HG03469 (cell line): ENCODE results near the gene MARCHF6.

Experiments
- ATAC-seq: cut with Tn5 transposase; IDR thresholded peaks from one replicate; pipeline ENCODE4 v1.9.1; 2021; ENCODE audit warnings: mild to moderate bottlenecking, moderate library complexity, moderate number of reproducible peaks; ENCODE audit not compliant: unreplicated experiment

Gene MARCHF6

GRCh38 chr5:10321882-10322281, 31.6 kb upstream of the MARCHF6 start:
- no peak for ATAC-seq

DNA sequence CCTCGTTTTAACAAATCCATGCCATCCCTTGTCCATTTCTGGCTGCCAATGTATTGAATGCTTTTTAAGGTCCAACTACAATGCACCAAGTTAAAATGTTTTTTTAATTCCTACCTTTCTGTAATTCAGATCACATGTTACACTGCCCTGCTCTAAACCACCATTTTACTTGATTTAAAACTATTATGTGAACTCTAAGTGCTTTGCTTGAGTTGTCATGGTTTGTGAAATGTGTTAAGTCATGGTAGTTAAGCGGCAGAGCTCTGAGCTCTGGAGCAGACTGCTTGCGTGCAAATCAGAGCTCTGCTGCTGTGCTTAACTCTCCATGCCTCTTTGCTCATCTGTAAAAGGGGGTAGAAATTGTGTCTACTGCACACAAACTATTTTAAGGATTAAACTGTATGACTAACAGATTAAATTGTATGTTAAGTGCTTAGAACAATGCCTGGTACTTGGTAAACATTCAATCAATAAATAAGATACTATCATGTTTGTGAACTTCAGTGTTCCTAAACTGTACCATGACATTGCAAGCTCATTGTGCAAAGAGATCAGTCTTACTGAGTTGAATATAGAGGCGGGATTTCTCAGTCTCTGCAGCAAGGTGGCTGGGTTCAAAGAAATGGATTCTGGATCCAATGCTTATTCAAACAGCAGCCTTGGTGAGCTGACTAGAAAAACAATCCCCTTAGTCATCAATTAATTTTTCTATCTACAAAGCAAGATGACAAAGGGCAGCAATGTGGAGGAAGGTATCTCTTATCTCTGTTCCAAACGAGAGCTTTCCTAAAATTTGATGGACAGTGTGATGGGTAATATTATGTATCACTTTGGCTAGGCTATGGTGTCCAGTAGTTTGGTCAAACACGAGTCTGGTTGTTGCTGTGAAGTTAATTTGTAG, 29.7 kb upstream of the MARCHF6 start:
- no peak for ATAC-seq

DNA sequence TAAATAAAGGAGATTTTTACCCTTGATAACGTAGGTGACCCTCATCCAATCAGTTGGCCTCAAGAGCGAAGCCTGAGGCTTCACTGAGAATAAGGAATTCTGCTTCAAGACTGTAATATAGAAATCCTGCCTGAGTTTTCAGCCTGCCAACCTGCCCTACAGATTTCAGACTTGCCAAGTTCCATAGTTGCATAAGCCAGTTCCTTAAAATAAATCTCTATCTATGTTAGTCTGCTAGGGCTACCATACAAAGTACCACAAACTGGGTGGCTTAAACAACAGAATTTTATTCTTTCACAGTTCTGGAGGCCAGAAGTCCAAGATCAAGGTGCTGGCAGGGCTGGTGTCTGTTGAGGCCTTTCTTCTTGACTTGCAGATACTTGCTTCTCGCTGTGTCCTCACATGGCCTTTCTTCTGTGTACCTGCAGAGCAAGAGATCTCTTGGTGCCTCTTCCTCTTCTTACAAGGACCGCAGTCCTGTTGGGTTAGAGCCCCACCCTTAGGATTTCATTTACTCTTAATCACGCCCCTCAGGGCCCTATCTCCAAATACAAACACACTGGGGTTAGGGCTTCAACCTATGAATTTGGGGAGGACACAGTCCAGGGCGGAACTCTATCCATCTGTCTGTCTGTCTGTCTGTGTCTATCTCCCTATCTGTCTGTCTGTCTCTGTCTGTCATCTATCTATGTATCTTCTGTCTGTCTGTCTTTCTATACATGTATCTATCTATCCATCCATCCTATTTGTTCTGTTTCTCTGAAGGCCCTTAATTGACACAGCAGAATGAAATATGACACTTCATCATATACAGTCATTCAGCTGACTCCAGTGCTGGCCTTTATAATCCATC, 28.8 kb upstream of the MARCHF6 start:
- ATAC-seq = no peak

DNA sequence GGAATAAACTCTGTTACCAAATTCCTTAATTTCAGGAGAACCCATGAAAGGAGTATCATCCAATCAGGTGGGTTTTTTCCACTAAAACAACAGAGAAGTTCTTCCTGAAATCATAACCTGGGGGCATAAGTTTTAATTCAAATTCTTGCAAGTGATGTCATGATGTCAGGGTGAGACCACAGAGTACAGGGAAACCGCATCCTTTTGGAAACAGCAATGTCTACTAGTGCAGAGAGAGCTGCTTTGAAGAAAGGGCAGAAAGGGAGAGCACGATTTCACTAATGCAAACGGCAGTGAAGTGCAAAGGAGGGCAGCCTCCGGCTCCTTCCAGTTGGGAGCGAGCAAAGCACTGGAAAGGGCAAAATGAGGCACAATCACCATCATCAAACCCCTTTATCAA, 25.2 kb upstream of the MARCHF6 start:
- ATAC-seq = no peak

DNA sequence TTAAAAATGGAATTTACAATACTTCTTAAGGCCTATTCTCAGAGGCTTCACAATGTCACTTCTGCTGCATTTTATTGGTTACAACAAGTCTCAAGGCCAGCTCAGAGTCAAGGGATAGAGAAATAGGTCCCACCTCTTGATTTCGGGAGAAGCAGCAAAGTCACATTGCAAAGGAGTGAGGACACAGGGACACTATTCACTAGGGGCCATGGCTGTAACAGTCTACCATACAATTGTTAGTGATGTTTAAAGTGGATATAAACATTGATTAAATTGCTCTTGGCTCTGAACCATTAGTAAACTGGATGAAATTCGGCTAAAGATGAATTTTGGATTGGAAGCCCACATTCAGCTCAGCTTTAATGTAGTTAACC, 24.1 kb upstream of the MARCHF6 start:
- ATAC-seq = no peak

DNA sequence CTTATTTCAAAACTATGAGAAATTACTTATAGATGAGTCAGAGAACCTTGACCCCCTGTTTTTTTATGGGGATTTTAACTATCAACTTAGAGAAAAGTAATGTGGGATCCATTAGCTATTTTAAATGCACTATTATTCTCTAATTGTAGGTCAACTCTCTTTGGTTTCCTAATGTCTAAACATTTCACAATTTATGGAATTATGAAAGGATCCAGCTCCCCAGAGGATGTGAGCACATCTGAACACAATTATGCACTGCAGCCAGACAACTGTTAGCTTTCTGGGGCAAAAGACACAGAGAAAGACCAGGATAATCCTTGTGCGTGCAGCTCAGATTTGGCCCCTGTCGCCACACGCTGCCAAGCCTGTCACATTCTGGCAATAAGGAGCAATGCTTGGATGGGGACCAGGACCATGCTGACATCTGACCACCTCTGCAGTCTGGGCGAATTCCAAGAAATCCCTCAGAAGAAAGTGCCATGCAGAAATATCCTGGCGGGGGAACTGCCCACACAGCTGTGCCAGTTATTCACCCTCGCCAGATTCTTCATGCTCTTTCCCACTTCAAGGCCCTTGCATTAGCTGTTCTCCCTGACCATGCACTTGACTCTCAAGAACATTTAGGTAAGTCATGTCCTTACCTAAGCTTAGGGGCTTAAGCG, 23.5 kb upstream of the MARCHF6 start:
- no peak for ATAC-seq

DNA sequence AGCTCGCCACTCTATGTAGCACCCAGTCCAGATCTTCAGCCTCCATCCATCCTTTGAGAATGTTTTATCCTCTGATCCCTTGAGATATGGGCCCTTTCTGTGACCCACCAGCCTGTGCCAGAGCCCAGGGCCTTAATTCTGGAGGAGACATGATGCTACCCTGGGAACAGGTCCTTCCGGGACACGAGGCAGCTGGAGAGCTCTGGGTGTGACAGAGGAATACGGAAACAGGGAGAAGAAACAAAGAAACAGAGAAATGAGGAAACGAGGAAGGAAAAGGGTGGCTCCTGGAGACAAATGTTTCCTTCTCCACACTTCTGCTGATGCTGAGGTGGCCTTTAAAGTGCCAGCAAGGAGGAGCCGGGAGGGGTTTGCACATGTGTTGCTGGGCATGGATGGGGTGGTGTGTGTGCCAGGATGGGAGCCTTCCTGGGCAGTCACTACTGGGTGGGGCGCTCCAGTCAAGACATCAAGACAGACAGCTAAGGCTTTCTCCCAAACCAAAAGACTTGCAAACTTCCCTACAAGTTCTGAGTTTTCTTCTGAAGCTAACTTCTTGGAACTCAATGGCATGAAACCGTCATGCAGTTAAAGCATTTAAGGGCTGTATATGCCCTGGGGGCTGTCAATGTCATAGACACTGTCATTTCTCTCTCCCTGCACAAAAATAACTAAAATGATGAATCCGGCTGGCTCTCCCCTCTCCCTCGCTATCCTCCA, 22.8 kb upstream of the MARCHF6 start:
- ATAC-seq = no peak

DNA sequence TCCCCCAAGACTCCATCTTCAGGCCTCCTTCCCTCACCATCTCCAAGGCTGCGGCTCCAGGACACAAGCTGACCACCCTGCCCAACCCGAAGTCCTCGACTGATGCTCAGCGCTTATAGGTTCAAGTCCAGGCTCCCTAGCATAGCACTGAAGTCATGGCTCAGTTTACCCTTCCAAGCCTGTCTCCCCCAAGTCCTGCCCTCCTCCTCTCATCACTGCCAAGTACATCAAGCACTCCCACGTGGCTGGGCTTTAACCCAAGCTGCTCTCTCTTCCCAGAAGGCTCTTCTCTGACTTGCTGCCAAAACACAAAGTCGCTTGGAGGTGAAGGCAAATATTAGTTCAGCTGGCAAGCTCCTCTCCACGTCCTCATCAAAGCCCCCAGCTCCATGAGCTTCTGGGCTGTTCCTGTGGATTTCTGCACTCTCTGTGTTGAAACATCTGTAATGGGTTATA, 22.1 kb upstream of the MARCHF6 start:
- no peak for ATAC-seq

GRCh38 chr5:10332301-10332700, 21.2 kb upstream of the MARCHF6 start:
- no peak for ATAC-seq

GRCh38 chr5:10333154-10334006, 20.1 kb upstream of the MARCHF6 start:
- no peak for ATAC-seq

GRCh38 chr5:10334831-10335230, 18.7 kb upstream of the MARCHF6 start:
- ATAC-seq = no peak

- no peak for ATAC-seq
Measured at GRCh38 chr5:10335711-10336470, 17.6 kb upstream of the MARCHF6 start.

GRCh38 chr5:10337107-10337506, 16.4 kb upstream of the MARCHF6 start:
- no peak for ATAC-seq

- no peak for ATAC-seq
Measured at GRCh38 chr5:10337986-10338385, 15.5 kb upstream of the MARCHF6 start.

DNA sequence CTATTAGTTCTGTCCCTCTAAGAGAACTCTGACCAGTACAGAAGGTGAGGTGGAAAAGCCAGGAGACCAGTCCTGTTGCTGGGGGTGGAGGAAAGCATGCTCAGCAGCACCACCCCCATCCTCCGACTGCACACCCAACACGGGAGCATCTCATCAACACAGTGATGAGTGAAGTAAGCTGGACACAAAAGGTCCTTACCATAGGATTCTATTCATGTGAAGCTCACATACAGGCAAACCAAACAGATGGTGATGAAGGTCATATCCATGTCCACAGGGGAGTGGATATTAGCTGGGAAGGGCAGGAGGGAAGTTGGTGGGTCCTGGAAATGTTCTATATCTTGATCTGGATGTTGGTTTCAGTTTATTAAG, 14.8 kb upstream of the MARCHF6 start:
- no peak for ATAC-seq

DNA sequence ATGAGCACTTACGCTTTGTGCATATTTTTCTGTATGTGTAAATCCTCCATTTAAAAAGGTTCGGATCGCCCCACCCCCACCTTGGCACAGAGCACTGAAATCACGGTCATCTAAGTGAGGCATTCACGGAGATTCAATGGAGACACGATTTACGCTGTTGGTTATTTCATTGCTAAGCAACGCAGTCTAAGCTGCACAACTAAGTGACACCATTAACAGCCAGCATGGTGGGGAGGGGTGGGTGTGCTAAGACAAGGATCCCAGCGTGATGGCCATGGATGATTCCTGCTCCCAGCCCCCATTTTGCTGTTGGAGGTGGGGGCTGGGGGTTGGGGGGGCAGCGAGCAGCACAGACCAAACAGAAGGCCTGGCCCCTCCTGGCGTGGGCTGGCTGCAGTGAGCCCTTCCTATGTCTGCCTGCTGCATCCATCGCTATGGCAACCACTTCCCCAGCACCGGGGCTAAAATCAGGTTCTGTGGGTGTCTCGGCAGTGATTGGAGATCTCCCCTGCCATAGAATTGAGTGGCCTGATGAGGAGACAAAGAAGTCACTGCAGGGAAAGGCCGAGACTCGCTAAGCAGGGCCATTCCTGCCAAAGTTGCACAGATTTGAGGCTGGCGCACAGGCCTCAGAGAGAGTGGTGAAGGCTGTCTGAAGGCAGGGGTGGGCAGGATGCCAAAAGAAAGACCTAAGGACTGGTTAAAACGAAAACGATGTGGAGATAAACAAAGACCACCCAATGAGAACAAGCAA, 14.3 kb upstream of the MARCHF6 start:
- no peak for ATAC-seq

DNA sequence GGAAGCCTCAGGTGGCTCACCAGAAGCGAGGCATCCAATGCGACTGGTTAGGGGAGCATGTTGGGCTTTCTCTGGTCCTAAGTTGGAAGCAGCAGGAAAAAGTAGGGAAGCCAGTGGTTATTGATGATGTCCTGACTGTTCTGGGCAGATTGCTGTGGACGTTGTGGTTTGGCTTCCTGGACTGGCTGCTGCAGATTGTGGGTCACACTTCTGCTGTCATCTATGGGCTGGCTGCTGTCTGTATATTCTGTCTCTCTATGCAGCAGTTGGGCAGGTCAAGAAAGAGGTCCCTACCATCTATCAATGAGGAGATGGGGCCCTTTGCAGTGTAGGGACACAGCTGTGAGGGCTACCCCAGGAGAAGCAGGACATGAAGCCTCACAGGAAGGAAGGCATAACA, 13.5 kb upstream of the MARCHF6 start:
- ATAC-seq = no peak

GRCh38 chr5:10343486-10343885, 10.0 kb upstream of the MARCHF6 start:
- ATAC-seq = no peak
